CD14-positive monocyte (primary cell): ENCODE measurements around the gene AMY1C. TPM values are rescaled to one million over a fixed set of nuclear protein-coding genes. Genes with fewer than 3 reads are reported as not detected.

Experiments
- DNase-seq, 3 donors: peaks; one replicate each; pipeline ENCODE4 v3.0.0-alpha.2; 2011 to 2022
- H2AFZ ChIP-seq: 2 replicates; pipeline ENCODE4 v1.6.0; 2012; ENCODE audit warnings: mild to moderate bottlenecking, low read depth, low read length, inconsistent platforms; ENCODE audit not compliant: insufficient read depth, poor library complexity, severe bottlenecking
- H3K27ac ChIP-seq, 2 donors: 1 replicate in 1 of 2; 2 replicates in 1 of 2; pipeline ENCODE4 v1.5.1; 2012 to 2013; ENCODE audit warnings: low read length in 2 of 2, control low read depth in 1 of 2, inconsistent platforms in 1 of 2, low read depth in 1 of 2, mild to moderate bottlenecking in 1 of 2
- H3K27me3 ChIP-seq, 2 donors: one replicate each; pipeline versions ENCODE4 v1.6.0 to v1.6.1; 2011 to 2013; ENCODE audit warnings: low read length in 2 of 2; ENCODE audit not compliant: control insufficient read depth in 2 of 2, insufficient read depth in 2 of 2
- H3K36me3 ChIP-seq, 2 donors: replicated peaks in 1 of 2; 1 replicate in 1 of 2; 2 replicates in 1 of 2; pipeline versions ENCODE4 v1.5.1 to v1.6.1; 2012 to 2013; ENCODE audit warnings: low read length in 2 of 2, control low read depth in 1 of 2, inconsistent platforms in 1 of 2, mild to moderate bottlenecking in 1 of 2; ENCODE audit not compliant: insufficient read depth in 2 of 2, control insufficient read depth in 1 of 2
- H3K4me1 ChIP-seq, 2 donors: 1 replicate in 1 of 2; 2 replicates in 1 of 2; pipeline versions ENCODE4 v1.5.1 to v1.6.1; 2012 to 2013; ENCODE audit warnings: low read length in 2 of 2, control low read depth in 1 of 2, inconsistent platforms in 1 of 2, mild to moderate bottlenecking in 1 of 2, moderate library complexity in 1 of 2; ENCODE audit not compliant: insufficient read depth in 2 of 2, control insufficient read depth in 1 of 2
- H3K4me2 ChIP-seq: replicated peaks from 2 replicates; pipeline ENCODE3; 2012; ENCODE audit warnings: low read length, moderate library complexity, mild to moderate bottlenecking; ENCODE audit not compliant: poor library complexity, severe bottlenecking; ENCODE audit errors: extremely low read depth
- H3K4me3 ChIP-seq, 3 experiments: fragments of 200-600 bp in 1 of 3; sonication (generic) in 1 of 3; replicated peaks in 1 of 3; 1 replicate in 2 of 3; 2 replicates in 1 of 3; pipeline ENCODE4 v1.5.1; 2011 to 2013; ENCODE audit warnings: low read length in 3 of 3, mild to moderate bottlenecking in 3 of 3, control low read depth in 2 of 3, low read depth in 2 of 3, inconsistent platforms in 1 of 3, moderate library complexity in 1 of 3
- H3K79me2 ChIP-seq: 2 replicates; pipeline ENCODE4 v1.6.0; 2012; ENCODE audit warnings: mild to moderate bottlenecking, control low read depth, inconsistent platforms, low read length, moderate library complexity; ENCODE audit not compliant: insufficient read depth
- H3K9ac ChIP-seq: 2 replicates; pipeline ENCODE4 v1.6.0; 2017; ENCODE audit warnings: low read length, mild to moderate bottlenecking; ENCODE audit not compliant: insufficient read depth, poor library complexity, severe bottlenecking
- H3K9me3 ChIP-seq, 2 donors: replicated peaks in 1 of 2; 1 replicate in 1 of 2; 2 replicates in 1 of 2; pipeline versions ENCODE4 v1.5.1 to v1.6.1; 2012 to 2013; ENCODE audit warnings: low read length in 2 of 2, control low read depth in 1 of 2; ENCODE audit not compliant: control insufficient read depth in 1 of 2, insufficient read depth in 1 of 2
- H4K20me1 ChIP-seq: 2 replicates; pipeline ENCODE4 v1.6.0; 2012; ENCODE audit warnings: mild to moderate bottlenecking, low read length, control low read depth, moderate library complexity; ENCODE audit not compliant: insufficient read depth
- H3K27ac Mint-ChIP-seq, 7 donors: one replicate each; pipeline ENCODE4 v1.8.0; 2020; ENCODE audit warnings: mild to moderate bottlenecking in 7 of 7, mixed read lengths in 7 of 7, moderate library complexity in 6 of 7, inconsistent platforms in 2 of 7
- H3K27me3 Mint-ChIP-seq, 3 donors: one replicate each; pipeline ENCODE4 v1.8.0; 2021 to 2022; ENCODE audit warnings: low read depth in 3 of 3, mild to moderate bottlenecking in 3 of 3, mixed read lengths in 3 of 3, moderate library complexity in 3 of 3, inconsistent platforms in 1 of 3
- H3K36me3 Mint-ChIP-seq, 2 donors: one replicate each; pipeline ENCODE4 v1.8.0; 2020; ENCODE audit warnings: mixed read lengths in 2 of 2, inconsistent platforms in 1 of 2, mild to moderate bottlenecking in 1 of 2
- H3K4me1 Mint-ChIP-seq: one replicate; pipeline ENCODE4 v1.8.0; 2020; ENCODE audit warnings: mild to moderate bottlenecking, mixed read lengths
- H3K4me3 Mint-ChIP-seq, 2 donors: one replicate each; pipeline ENCODE4 v1.8.0; 2020; ENCODE audit warnings: mild to moderate bottlenecking in 2 of 2, mixed read lengths in 2 of 2, moderate library complexity in 1 of 2
- H3K9me3 Mint-ChIP-seq, 7 donors: one replicate each; pipeline ENCODE4 v1.8.0; 2020 to 2022; ENCODE audit warnings: mixed read lengths in 7 of 7, mild to moderate bottlenecking in 6 of 7, moderate library complexity in 6 of 7, inconsistent platforms in 2 of 7
- CTCF ChIP-seq: fragments of 200-600 bp; IDR thresholded peaks from one replicate; pipeline ENCODE4 v1.8.0; 2022; ENCODE audit warnings: antibody characterized with exemption, mild to moderate bottlenecking
- intact Hi-C, 2 donors: fragments of 100-400 bp; cut with micrococcal nuclease; formaldehyde crosslinking; loops; one replicate each; pipeline versions ENCODE4 v1.15.0 to v1.15.1; 2023
- polyA plus RNA-seq, 3 donors: library from polyadenylated mRNA; depleted of rRNA in 1 of 3; unstranded in 2 of 3; stranded (reverse) in 1 of 3; fragments of 300-500 nt in 2 of 3; fragments of >200 nt in 1 of 3; fragmentation: Illumina TruSeq in 2 of 3; gene quantifications; 1 replicate in 2 of 3; 2 replicates in 1 of 3; pipeline ENCODE4 v1.2.3, GENCODE V29; 2012 to 2021

AMY1C gene
- polyA plus RNA-seq, 3 donors: not detected

- no peak overlapping the region for H3K27ac Mint-ChIP-seq
- peaks cover 0 to 2% (median 0%) of the 10 kb centered on the region in 7 donors for H3K9me3 Mint-ChIP-seq
- no peak overlapping the region for H3K27ac ChIP-seq
- no peaks in the 10 kb centered on the region for H3K36me3 Mint-ChIP-seq
- no peaks in the 10 kb centered on the region for H3K4me1 ChIP-seq
- no peak overlapping the region for H3K9ac ChIP-seq
- H3K9me3 ChIP-seq: peaks cover 0 to 4% of the 10 kb centered on the region in 2 donors
- H3K36me3 ChIP-seq: no peaks in the 10 kb centered on the region
- intact Hi-C loops: no loop called here
- H3K4me3 Mint-ChIP-seq: no peak overlapping the region
- no peaks in the 10 kb centered on the region for H3K27me3 Mint-ChIP-seq
- H2AFZ ChIP-seq: no peak overlapping the region
- H3K4me2 ChIP-seq: no peak overlapping the region
- H3K4me1 Mint-ChIP-seq: no peaks in the 10 kb centered on the region
- no peak overlapping the region for H3K4me3 ChIP-seq
- no peaks in the 10 kb centered on the region for H3K27me3 ChIP-seq
- H4K20me1 ChIP-seq: no peaks in the 10 kb centered on the region
- TF ChIP-seq CTCF: no peak
- DNase-seq: no peak
- H3K79me2 ChIP-seq: no peaks in the 10 kb centered on the region
Observed at GRCh38 chr1:103761896-103762295, 12.2 kb downstream of the AMY1C start.

- Histone ChIP-seq H3K9me3 (no peaks in the 10 kb centered on the region), H3K79me2 (no peaks in the 10 kb centered on the region), H2AFZ (no peak overlapping the region), H3K4me2 (no peak overlapping the region), H4K20me1 (no peaks in the 10 kb centered on the region), H3K27me3 (no peaks in the 10 kb centered on the region), H3K4me3 (no peak overlapping the region), H3K4me1 (no peaks in the 10 kb centered on the region), H3K36me3 (no peaks in the 10 kb centered on the region), H3K9ac (no peak overlapping the region), H3K27ac (no peak overlapping the region)
- intact Hi-C loops: no loop called here
- Mint-ChIP-seq H3K27me3 (no peaks in the 10 kb centered on the region), H3K4me1 (no peaks in the 10 kb centered on the region), H3K36me3 (no peaks in the 10 kb centered on the region), H3K9me3 (no peaks in the 10 kb centered on the region), H3K27ac (no peak overlapping the region), H3K4me3 (no peak overlapping the region)
- TF ChIP-seq CTCF: no peak
- no peak for DNase-seq
Observed at GRCh38 chr1:103779932-103780331, 30.2 kb downstream of the AMY1C start.
